ENCODE results near the gene TTC16.
A peak's percentile ranks its signal among the peaks of the same experiment; 100 is the strongest.

Gene TTC16

GRCh38 chr9:127753148-127753547 lies 37.3 kb downstream of the TTC16 start:
- H2BK5ac ChIP-seq (ENCODE audit: low read length) = no peak overlapping the region
- no peak overlapping the region for H3K27ac ChIP-seq (ENCODE audit: low read depth, low read length)
- H3K23ac ChIP-seq (ENCODE audit: low read length) = no peak overlapping the region
- no peak overlapping the region for H4K8ac ChIP-seq (ENCODE audit: low read depth, low read length)
- no peak for DNase-seq
- H3K27me3 ChIP-seq (ENCODE audit: insufficient read depth, low read length, poor library complexity) = peaks cover 3% of the 10 kb centered on the region
- H3K4me2 ChIP-seq (ENCODE audit: low read length) = no peak overlapping the region
- no peaks in the 10 kb centered on the region for H3K4me1 ChIP-seq (ENCODE audit: control insufficient read depth, low read depth, low read length)
- H3K9ac ChIP-seq (ENCODE audit: low read length) = no peak overlapping the region
- no peak overlapping the region for H3K56ac ChIP-seq (ENCODE audit: low read length)
- H3K79me1 ChIP-seq (ENCODE audit: low read length) = no peaks in the 10 kb centered on the region
- no peak overlapping the region for H2BK15ac ChIP-seq (replicated peaks; ENCODE audit: low read depth)
- H3K18ac ChIP-seq (ENCODE audit: low read length) = no peak overlapping the region
- H3K79me2 ChIP-seq (ENCODE audit: control insufficient read depth, insufficient read depth, low read length) = no peaks in the 10 kb centered on the region
- no CpG with 5 or more reads among the region's 8 CpGs for WGBS (ENCODE audit: extremely low coverage, insufficient coverage, low lambda C conversion rate)
- H4K5ac ChIP-seq (ENCODE audit: low read length) = no peak overlapping the region
- no peaks in the 10 kb centered on the region for H3K36me3 ChIP-seq (ENCODE audit: control insufficient read depth, insufficient read depth, low read length)
- H3K4me3 ChIP-seq (ENCODE audit: low read length) = no peak overlapping the region
- no peak overlapping the region for H2BK120ac ChIP-seq (ENCODE audit: low read depth, low read length)
- H2AK5ac ChIP-seq (ENCODE audit: low read length) = no peak overlapping the region
- H3K4ac ChIP-seq (ENCODE audit: low read depth, low read length) = no peak overlapping the region

- Histone ChIP-seq H4K8ac (ENCODE audit: low read depth, low read length) (no peak overlapping the region), H3K4me2 (ENCODE audit: low read length) (no peak overlapping the region), H3K4me3 (ENCODE audit: low read length) (no peak overlapping the region), H3K79me2 (ENCODE audit: control insufficient read depth, insufficient read depth, low read length) (no peaks in the 10 kb centered on the region), H4K5ac (ENCODE audit: low read length) (no peak overlapping the region), H3K23ac (ENCODE audit: low read length) (no peak overlapping the region), H3K27ac (ENCODE audit: low read depth, low read length) (no peak overlapping the region), H2BK120ac (ENCODE audit: low read depth, low read length) (no peak overlapping the region), H3K79me1 (ENCODE audit: low read length) (no peaks in the 10 kb centered on the region), H3K27me3 (ENCODE audit: insufficient read depth, low read length, poor library complexity) (peaks cover 3% of the 10 kb centered on the region), H3K18ac (ENCODE audit: low read length) (no peak overlapping the region), H3K36me3 (ENCODE audit: control insufficient read depth, insufficient read depth, low read length) (no peaks in the 10 kb centered on the region), H2BK5ac (ENCODE audit: low read length) (no peak overlapping the region), H3K4ac (ENCODE audit: low read depth, low read length) (no peak overlapping the region), H3K4me1 (ENCODE audit: control insufficient read depth, low read depth, low read length) (no peaks in the 10 kb centered on the region), H3K56ac (ENCODE audit: low read length) (no peak overlapping the region), H2BK15ac (replicated peaks; ENCODE audit: low read depth) (no peak overlapping the region), H3K9ac (ENCODE audit: low read length) (no peak overlapping the region), H2AK5ac (ENCODE audit: low read length) (no peak overlapping the region)
- no peak for DNase-seq
- no CpG with 5 or more reads among the region's 8 CpGs for WGBS (ENCODE audit: extremely low coverage, insufficient coverage, low lambda C conversion rate)
Observed at GRCh38 chr9:127753622-127754021, 37.7 kb downstream of the TTC16 start.

GRCh38 chr9:127754099-127755060 lies 38.5 kb downstream of the TTC16 start:
- no CpG with 5 or more reads among the region's 86 CpGs for WGBS (ENCODE audit: extremely low coverage, insufficient coverage, low lambda C conversion rate)

GRCh38 chr9:127755061-127756060 lies 39.5 kb downstream of the TTC16 start:
- Histone ChIP-seq H2BK120ac (ENCODE audit: low read depth, low read length) (no peak overlapping the region), H3K56ac (ENCODE audit: low read length) (peak overlapping the region; percentile 34), H3K18ac (ENCODE audit: low read length) (no peak overlapping the region), H3K36me3 (ENCODE audit: control insufficient read depth, insufficient read depth, low read length) (no peaks in the 10 kb centered on the region), H3K4me2 (ENCODE audit: low read length) (peak overlapping the region; percentile 46), H2BK15ac (replicated peaks; ENCODE audit: low read depth) (no peak overlapping the region), H3K27ac (ENCODE audit: low read depth, low read length) (no peak overlapping the region), H4K8ac (ENCODE audit: low read depth, low read length) (no peak overlapping the region), H3K79me2 (ENCODE audit: control insufficient read depth, insufficient read depth, low read length) (no peaks in the 10 kb centered on the region), H3K4me3 (ENCODE audit: low read length) (no peak overlapping the region), H4K5ac (ENCODE audit: low read length) (no peak overlapping the region), H3K9ac (ENCODE audit: low read length) (no peak overlapping the region), H3K4ac (ENCODE audit: low read depth, low read length) (no peak overlapping the region), H3K27me3 (ENCODE audit: insufficient read depth, low read length, poor library complexity) (peaks cover 3% of the 10 kb centered on the region), H2BK5ac (ENCODE audit: low read length) (no peak overlapping the region), H2AK5ac (ENCODE audit: low read length) (no peak overlapping the region), H3K23ac (ENCODE audit: low read length) (no peak overlapping the region), H3K79me1 (ENCODE audit: low read length) (no peaks in the 10 kb centered on the region), H3K4me1 (ENCODE audit: control insufficient read depth, low read depth, low read length) (no peaks in the 10 kb centered on the region)
- peak; percentile 68 for DNase-seq
- WGBS (ENCODE audit: extremely low coverage, insufficient coverage, low lambda C conversion rate) = no CpG with 5 or more reads among the region's 61 CpGs

More at GRCh38 chr9:127754099-127755060, 38.5 kb downstream of the TTC16 start:
- Histone ChIP-seq H2AK5ac (ENCODE audit: low read length) (no peak overlapping the region), H4K8ac (ENCODE audit: low read depth, low read length) (no peak overlapping the region), H3K4me3 (ENCODE audit: low read length) (no peak overlapping the region), H3K79me1 (ENCODE audit: low read length) (no peaks in the 10 kb centered on the region), H3K27ac (ENCODE audit: low read depth, low read length) (no peak overlapping the region), H3K18ac (ENCODE audit: low read length) (no peak overlapping the region), H3K79me2 (ENCODE audit: control insufficient read depth, insufficient read depth, low read length) (no peaks in the 10 kb centered on the region), H4K5ac (ENCODE audit: low read length) (no peak overlapping the region), H2BK5ac (ENCODE audit: low read length) (no peak overlapping the region), H3K4me1 (ENCODE audit: control insufficient read depth, low read depth, low read length) (no peaks in the 10 kb centered on the region), H3K4ac (ENCODE audit: low read depth, low read length) (no peak overlapping the region), H3K36me3 (ENCODE audit: control insufficient read depth, insufficient read depth, low read length) (no peaks in the 10 kb centered on the region), H3K56ac (ENCODE audit: low read length) (peak overlapping the region; percentile 34), H3K23ac (ENCODE audit: low read length) (no peak overlapping the region), H2BK15ac (replicated peaks; ENCODE audit: low read depth) (no peak overlapping the region), H2BK120ac (ENCODE audit: low read depth, low read length) (no peak overlapping the region), H3K9ac (ENCODE audit: low read length) (peak overlapping the region; percentile 24), H3K4me2 (ENCODE audit: low read length) (peak overlapping the region; percentile 46), H3K27me3 (ENCODE audit: insufficient read depth, low read length, poor library complexity) (peaks cover 3% of the 10 kb centered on the region)
- peak; percentile 63 for DNase-seq

GRCh38 chr9:127756233-127756632 lies 40.4 kb downstream of the TTC16 start:
- no peak overlapping the region for H2BK120ac ChIP-seq (ENCODE audit: low read depth, low read length)
- H3K27ac ChIP-seq (ENCODE audit: low read depth, low read length) = no peak overlapping the region
- no peak overlapping the region for H4K8ac ChIP-seq (ENCODE audit: low read depth, low read length)
- no CpG with 5 or more reads among the region's 3 CpGs for WGBS (ENCODE audit: extremely low coverage, insufficient coverage, low lambda C conversion rate)
- H3K4me1 ChIP-seq (ENCODE audit: control insufficient read depth, low read depth, low read length) = no peaks in the 10 kb centered on the region
- no peaks in the 10 kb centered on the region for H3K36me3 ChIP-seq (ENCODE audit: control insufficient read depth, insufficient read depth, low read length)
- no peak overlapping the region for H2BK5ac ChIP-seq (ENCODE audit: low read length)
- no peak for DNase-seq
- H3K18ac ChIP-seq (ENCODE audit: low read length) = no peak overlapping the region
- no peak overlapping the region for H3K4me3 ChIP-seq (ENCODE audit: low read length)
- H3K27me3 ChIP-seq (ENCODE audit: insufficient read depth, low read length, poor library complexity) = peaks cover 3% of the 10 kb centered on the region
- no peak overlapping the region for H2BK15ac ChIP-seq (replicated peaks; ENCODE audit: low read depth)
- H4K5ac ChIP-seq (ENCODE audit: low read length) = no peak overlapping the region
- no peak overlapping the region for H3K23ac ChIP-seq (ENCODE audit: low read length)
- H3K4me2 ChIP-seq (ENCODE audit: low read length) = no peak overlapping the region
- no peaks in the 10 kb centered on the region for H3K79me2 ChIP-seq (ENCODE audit: control insufficient read depth, insufficient read depth, low read length)
- no peak overlapping the region for H3K4ac ChIP-seq (ENCODE audit: low read depth, low read length)
- H2AK5ac ChIP-seq (ENCODE audit: low read length) = no peak overlapping the region
- no peaks in the 10 kb centered on the region for H3K79me1 ChIP-seq (ENCODE audit: low read length)
- H3K56ac ChIP-seq (ENCODE audit: low read length) = no peak overlapping the region
- no peak overlapping the region for H3K9ac ChIP-seq (ENCODE audit: low read length)
